ENCODE results near the gene MGAT1. TPM values are rescaled to one million over a fixed set of nuclear protein-coding genes. Genes with fewer than 3 reads are reported as not detected.
A peak's percentile ranks its signal among the peaks of the same experiment; 100 is the strongest.
"Not testable (repeated sequence)": the region's sequence is repeated elsewhere in the genome, so short reads cannot be mapped to it uniquely, and the experiment has no call there.

The MGAT1 gene
- total and polyA plus RNA-seq, 2 donors from 2014 or later = 73.3 to 132 TPM

- intact Hi-C loops (cut with DNase I) = no loop called here
- FAIRE-seq (no peak), DNase-seq (peak; percentile 68 to 92 (median 79))
- H3K27ac ChIP-seq (ENCODE audit: low read depth in 2 of 2, low read length in 2 of 2) = peak overlapping the region; percentile 97
- peaks cover 0 to 2% (median 0%) of the 10 kb centered on the region in 3 donors for H3K9me3 ChIP-seq (ENCODE audit: control insufficient read depth in 2 of 3, insufficient read depth in 1 of 3, low read length in 3 of 3)
- H3K9ac ChIP-seq (ENCODE audit: low read length in 3 of 3) = peak overlapping the region; percentile 53 to 78 (median 76)
- H3K36me3 ChIP-seq (ENCODE audit: control insufficient read depth in 2 of 3, insufficient read depth in 3 of 3, low read length in 3 of 3) = peaks cover 2 to 15% (median 7%) of the 10 kb centered on the region in 3 donors
- no peaks in the 10 kb centered on the region for H3K27me3 ChIP-seq (ENCODE audit: control insufficient read depth, insufficient read depth, low read length)
- H3K4me1 ChIP-seq (ENCODE audit: control insufficient read depth in 2 of 3, insufficient read depth in 2 of 3, low read depth in 1 of 3, low read length in 3 of 3) = peaks cover 0 to 15% (median 10%) of the 10 kb centered on the region in 3 donors
- no peak for TF ChIP-seq CTCF (IDR thresholded peaks at IDR 0.05; ENCODE audit: borderline replicate concordance, extremely low read depth, insufficient read depth)
- H3K4me3 ChIP-seq (ENCODE audit: low read length in 3 of 3) = peak overlapping the region; percentile 67 to 91 (median 89)
Measured at GRCh38 chr5:180830253-180831138, 27.9 kb upstream of the MGAT1 start.

DNA sequence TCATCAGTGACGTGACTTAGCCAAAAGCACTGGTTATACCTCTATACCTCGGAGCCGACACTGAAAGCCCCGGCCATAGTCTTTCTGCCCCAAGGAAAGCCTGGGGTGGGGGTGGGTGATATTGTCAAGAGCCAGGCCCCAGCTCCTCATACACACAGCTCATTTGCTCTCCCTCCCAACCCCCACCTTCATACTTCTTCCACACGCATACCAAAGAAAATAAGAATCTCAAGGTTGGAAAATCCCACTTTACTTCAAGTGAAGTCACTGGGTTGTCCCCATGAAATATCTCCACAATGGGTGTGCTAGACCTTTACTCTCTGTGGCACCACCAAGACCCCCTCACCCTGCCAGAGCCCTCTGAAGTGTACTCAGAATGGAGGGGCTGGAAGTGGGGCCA, 27.1 kb upstream of the MGAT1 start:
- no peak overlapping the region for H3K9ac ChIP-seq (ENCODE audit: low read length in 3 of 3)
- H3K27ac ChIP-seq (ENCODE audit: low read depth in 2 of 2, low read length in 2 of 2) = peak overlapping the region; percentile 97
- no peaks in the 10 kb centered on the region for H3K27me3 ChIP-seq (ENCODE audit: control insufficient read depth, insufficient read depth, low read length)
- peaks cover 0 to 15% (median 11%) of the 10 kb centered on the region in 3 donors for H3K4me1 ChIP-seq (ENCODE audit: control insufficient read depth in 2 of 3, insufficient read depth in 2 of 3, low read depth in 1 of 3, low read length in 3 of 3)
- peak overlapping the region in 2 of 3 donors; percentile 67 to 91 for H3K4me3 ChIP-seq (ENCODE audit: low read length in 3 of 3)
- TF ChIP-seq CTCF (IDR thresholded peaks at IDR 0.05; ENCODE audit: borderline replicate concordance, extremely low read depth, insufficient read depth) = no peak
- peaks cover 0 to 2% (median 0%) of the 10 kb centered on the region in 3 donors for H3K9me3 ChIP-seq (ENCODE audit: control insufficient read depth in 2 of 3, insufficient read depth in 1 of 3, low read length in 3 of 3)
- intact Hi-C loops (cut with DNase I) = no loop called here
- DNase-seq = no peak
- no peak for FAIRE-seq
- peaks cover under 1 to 9% (median 2%) of the 10 kb centered on the region in 3 donors for H3K36me3 ChIP-seq (ENCODE audit: control insufficient read depth in 2 of 3, insufficient read depth in 3 of 3, low read length in 3 of 3)

- H3K27me3 ChIP-seq (ENCODE audit: control insufficient read depth, insufficient read depth, low read length); H3K36me3 ChIP-seq (ENCODE audit: control insufficient read depth in 2 of 3, insufficient read depth in 3 of 3, low read length in 3 of 3); H3K9ac ChIP-seq (ENCODE audit: low read length in 3 of 3); DNase-seq; H3K4me3 ChIP-seq (ENCODE audit: low read length in 3 of 3); intact Hi-C loops (cut with DNase I); H3K9me3 ChIP-seq (ENCODE audit: control insufficient read depth in 2 of 3, insufficient read depth in 1 of 3, low read length in 3 of 3); FAIRE-seq: not testable (repeated sequence)
- Histone ChIP-seq H3K4me1 (ENCODE audit: control insufficient read depth in 2 of 3, insufficient read depth in 2 of 3, low read depth in 1 of 3, low read length in 3 of 3) (peaks cover 0 to 18% (median 11%) of the 10 kb centered on the region in 3 donors), H3K27ac (ENCODE audit: low read depth in 2 of 2, low read length in 2 of 2) (peak overlapping the region in 1 of 2 donors; percentile 36)
Measured at GRCh38 chr5:180828756-180829531, 26.3 kb upstream of the MGAT1 start.

DNA sequence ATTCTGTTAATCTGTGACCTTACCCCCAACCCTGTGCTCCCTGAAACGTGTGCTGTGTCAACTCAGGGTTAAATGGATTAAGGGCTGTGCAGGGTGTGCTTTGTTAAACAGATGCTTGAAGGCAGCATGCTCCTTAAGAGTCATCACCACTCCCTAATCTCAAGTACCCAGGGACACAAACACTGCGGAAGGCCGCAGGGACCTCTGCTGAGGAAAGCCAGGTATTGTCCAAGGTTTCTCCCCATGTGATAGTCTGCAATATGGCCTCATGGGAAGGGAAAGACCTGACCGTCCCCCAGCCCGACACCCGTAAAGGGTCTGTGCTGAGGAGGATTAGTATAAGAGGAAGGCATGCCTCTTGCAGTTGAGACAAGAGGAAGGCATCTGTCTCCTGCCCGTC, 24.8 kb upstream of the MGAT1 start:
- FAIRE-seq; H3K27me3 ChIP-seq (ENCODE audit: control insufficient read depth, insufficient read depth, low read length); intact Hi-C loops (cut with DNase I); H3K36me3 ChIP-seq (ENCODE audit: control insufficient read depth in 2 of 3, insufficient read depth in 3 of 3, low read length in 3 of 3); DNase-seq; H3K27ac ChIP-seq (ENCODE audit: low read depth in 2 of 2, low read length in 2 of 2); H3K9ac ChIP-seq (ENCODE audit: low read length in 3 of 3); H3K9me3 ChIP-seq (ENCODE audit: control insufficient read depth in 2 of 3, insufficient read depth in 1 of 3, low read length in 3 of 3); H3K4me3 ChIP-seq (ENCODE audit: low read length in 3 of 3): not testable (repeated sequence)
- H3K4me1 ChIP-seq (ENCODE audit: control insufficient read depth in 2 of 3, insufficient read depth in 2 of 3, low read depth in 1 of 3, low read length in 3 of 3) = peaks cover 0 to 16% (median 5%) of the 10 kb centered on the region in 3 donors
